GM23248 (cell line): Measurements from ENCODE around the gene IGSF11.

Experiments used
- EZH2 ChIP-seq: fragments of 200-600 bp; sonication (generic); IDR thresholded peaks from 2 replicates; pipeline ENCODE4 v1.6.1; 2018; ENCODE audit warnings: antibody characterized with exemption, mild to moderate bottlenecking; ENCODE audit not compliant: insufficient read depth, poor library complexity, severe bottlenecking
- EZH2phosphoT487 ChIP-seq: fragments of 200-600 bp; sonication (generic); IDR thresholded peaks from 2 replicates; pipeline ENCODE4 v1.6.1; 2018; ENCODE audit warnings: antibody characterized with exemption, moderate library complexity, mild to moderate bottlenecking, low read depth; ENCODE audit not compliant: insufficient read depth

- TF ChIP-seq EZH2 (no peak), EZH2phosphoT487 (no peak)
Observed at GRCh38 chr3:118850687-118851086, 184.0 kb downstream of the IGSF11 start.
